ENCODE data around the gene JARID2. TPM values are rescaled to one million over a fixed set of nuclear protein-coding genes. Genes with fewer than 3 reads are reported as not detected.

The JARID2 gene
- total and polyA plus RNA-seq, 2 of the 8 experiments (the other 6 are each of a cell fraction or from before 2014, with no cell fraction given), result 60.1 to 239 TPM

- TF ChIP-seq CTBP2 (IDR thresholded peaks at IDR 0.05; ENCODE audit: borderline replicate concordance, insufficient read depth, insufficient read length, low read length) (no peak), TBP (IDR thresholded peaks at IDR 0.05; ENCODE audit: low read depth, low read length) (no peak)
Observed at GRCh38 chr6:15370733-15371671, 125.1 kb downstream of the JARID2 start (continued).
